GM13976 (cell line): ENCODE data around the gene VWA8.

ENCODE experiments used
- DNase-seq: peaks from one replicate; pipeline ENCODE4 v3.0.0; 2012; ENCODE audit warnings: low spot score
- CTCF ChIP-seq: IDR thresholded peaks from 2 replicates; pipeline ENCODE4 v1.5.1; 2012; ENCODE audit warnings: borderline replicate concordance, mild to moderate bottlenecking; ENCODE audit not compliant: insufficient read depth; ENCODE audit errors: extremely low read depth, missing control alignments, control extremely low read depth
- in situ Hi-C: fragments of 300-500 bp; cut with MboI; formaldehyde crosslinking; loops from one replicate; pipeline ENCODE4 v1.12.0; 2022; ENCODE audit warnings: low sequenced_read_pairs, mixed read lengths, inconsistent platforms; ENCODE audit not compliant: unreplicated experiment

VWA8 gene

GRCh38 chr13:41722684-41723535, 238.0 kb downstream of the VWA8 start:
- TF ChIP-seq CTCF, result no peak
- no peak for DNase-seq
- in situ Hi-C loops, result no loop called here

GRCh38 chr13:41720839-41721561, 239.9 kb downstream of the VWA8 start:
- in situ Hi-C loops, result no loop called here
- no peak for DNase-seq
- no peak for TF ChIP-seq CTCF

- DNase-seq, result no peak
- in situ Hi-C loops, result no loop called here
- no peak for TF ChIP-seq CTCF
These were observed 244.7 kb downstream of the VWA8 start for GRCh38 chr13:41716236-41716635.

- TF ChIP-seq CTCF, result no peak
- in situ Hi-C loops, result no loop called here
- no peak for DNase-seq
These were observed 247.5 kb downstream of the VWA8 start for GRCh38 chr13:41713405-41713804.

- in situ Hi-C loops, result no loop called here
- no peak for DNase-seq
- TF ChIP-seq CTCF, result no peak
These were observed 250.1 kb downstream of the VWA8 start for GRCh38 chr13:41710771-41711170.

- in situ Hi-C loops, result no loop called here
- DNase-seq, result no peak
- no peak for TF ChIP-seq CTCF
These were observed 251.4 kb downstream of the VWA8 start for GRCh38 chr13:41709511-41709910.
